Non-pigmented ciliary epithelial cell (primary cell): ENCODE data around the gene B4GALT5.

ENCODE experiments used
- DNase-seq: peaks from one replicate; pipeline ENCODE4 v3.0.0-alpha.2; 2010; ENCODE audit warnings: low read depth

Gene B4GALT5

GRCh38 chr20:49603209-49603627 is 110.5 kb downstream of the B4GALT5 start:
- no peak for DNase-seq

GRCh38 chr20:49602345-49603208 is 111.1 kb downstream of the B4GALT5 start:
- no peak for DNase-seq

GRCh38 chr20:49601153-49601924 is 112.3 kb downstream of the B4GALT5 start:
- no peak for DNase-seq

- no peak for DNase-seq
Measured at GRCh38 chr20:49599746-49600113, 113.9 kb downstream of the B4GALT5 start.

GRCh38 chr20:49597825-49598395 is 115.8 kb downstream of the B4GALT5 start:
- no peak for DNase-seq

- peak; percentile 76 for DNase-seq
Measured at GRCh38 chr20:49595811-49596561, 117.7 kb downstream of the B4GALT5 start.

GRCh38 chr20:49595346-49595745 is 118.3 kb downstream of the B4GALT5 start:
- DNase-seq: no peak

- no peak for DNase-seq
Measured at GRCh38 chr20:49594931-49595315, 118.8 kb downstream of the B4GALT5 start.

GRCh38 chr20:49594143-49594930 is 119.3 kb downstream of the B4GALT5 start:
- DNase-seq: no peak

GRCh38 chr20:49593466-49594142 is 120.1 kb downstream of the B4GALT5 start:
- no peak for DNase-seq

- DNase-seq: no peak
Measured at GRCh38 chr20:49592120-49592519, 121.6 kb downstream of the B4GALT5 start.

- peak; percentile 38 for DNase-seq
Measured at GRCh38 chr20:49591217-49591865, 122.3 kb downstream of the B4GALT5 start.

- no peak for DNase-seq
Measured at GRCh38 chr20:49590163-49591017, 123.3 kb downstream of the B4GALT5 start.

GRCh38 chr20:49589747-49590146 is 123.9 kb downstream of the B4GALT5 start:
- no peak for DNase-seq

GRCh38 chr20:49587111-49587570 is 126.5 kb downstream of the B4GALT5 start:
- no peak for DNase-seq

GRCh38 chr20:49585585-49586245 is 128.0 kb downstream of the B4GALT5 start:
- DNase-seq: no peak

GRCh38 chr20:49584418-49585382 is 129.0 kb downstream of the B4GALT5 start:
- DNase-seq: no peak
